Activated naive CD8-positive, alpha-beta T cell (primary cell): Measurements from ENCODE around the gene MAX.
"Not testable (repeated sequence)": the region's sequence is repeated elsewhere in the genome, so short reads cannot be mapped to it uniquely, and the experiment has no call there.

ENCODE experiments used
- H3K27ac Mint-ChIP-seq: one replicate; pipeline ENCODE4 v1.8.0; 2021; ENCODE audit warnings: mixed read lengths
- H3K27me3 Mint-ChIP-seq: one replicate; pipeline ENCODE4 v1.8.0; 2021; ENCODE audit warnings: mixed read lengths
- H3K36me3 Mint-ChIP-seq: one replicate; pipeline ENCODE4 v1.8.0; 2021; ENCODE audit warnings: mixed read lengths
- H3K4me1 Mint-ChIP-seq: one replicate; pipeline ENCODE4 v1.8.0; 2021; ENCODE audit warnings: low read depth, mixed read lengths
- H3K4me3 Mint-ChIP-seq: one replicate; pipeline ENCODE4 v1.8.0; 2021; ENCODE audit warnings: mild to moderate bottlenecking, mixed read lengths
- H3K9me3 Mint-ChIP-seq: one replicate; pipeline ENCODE4 v1.8.0; 2021; ENCODE audit warnings: low read depth, mixed read lengths

The MAX gene

DNA sequence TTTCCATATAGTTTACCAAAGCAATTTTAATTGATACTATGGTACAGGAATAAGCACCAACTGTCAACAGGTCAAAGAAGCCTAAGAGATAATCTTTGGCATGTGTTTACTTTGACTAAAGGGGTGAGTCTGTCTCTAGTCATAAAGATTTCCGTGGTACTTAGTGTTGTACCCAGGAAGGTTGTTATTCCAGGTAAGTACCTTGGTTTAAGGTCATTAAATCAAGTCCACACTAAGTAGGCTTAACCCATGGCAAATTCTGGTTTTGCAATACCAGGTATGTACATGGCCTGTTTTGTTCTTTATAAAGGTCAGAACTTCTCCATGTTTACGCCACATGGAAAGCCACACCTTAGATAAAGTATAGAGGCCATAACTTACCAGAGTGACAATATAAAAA lies 10.0 kb downstream of the MAX start:
- Mint-ChIP-seq H3K4me1 (peaks cover 71% of the 10 kb centered on the region), H3K27me3 (no peaks in the 10 kb centered on the region), H3K36me3 (peaks cover 22% of the 10 kb centered on the region), H3K9me3 (peaks cover 3% of the 10 kb centered on the region), H3K27ac (no peak overlapping the region), H3K4me3 (no peak overlapping the region)

GRCh38 chr14:65087835-65088234 lies 14.5 kb downstream of the MAX start:
- Mint-ChIP-seq H3K36me3 (peaks cover 42% of the 10 kb centered on the region), H3K4me1 (peaks cover 60% of the 10 kb centered on the region), H3K27ac (peak overlapping the region; percentile 23)
- not testable (repeated sequence) for H3K27me3 Mint-ChIP-seq, H3K4me3 Mint-ChIP-seq, H3K9me3 Mint-ChIP-seq

DNA sequence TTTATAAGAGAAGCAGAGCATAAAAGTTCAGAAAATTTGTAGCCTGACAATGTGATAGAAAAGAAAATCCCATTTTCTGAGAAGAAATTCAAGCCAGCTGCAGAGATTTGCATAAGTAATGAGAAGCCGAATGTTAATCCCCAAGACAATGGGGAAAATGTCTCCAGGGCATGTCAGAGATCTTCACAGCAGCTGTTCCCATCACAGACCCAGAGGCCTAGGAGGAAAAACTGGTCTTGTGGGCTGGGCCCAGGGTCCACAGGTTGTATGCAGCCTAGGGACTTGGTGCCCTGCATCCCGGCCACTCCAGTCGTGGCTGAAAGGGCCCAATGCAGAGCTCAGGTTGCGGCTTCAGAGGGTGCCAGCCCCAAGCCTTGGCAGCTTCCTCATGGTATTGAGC lies 15.6 kb downstream of the MAX start:
- peaks cover 66% of the 10 kb centered on the region for H3K4me1 Mint-ChIP-seq
- not testable (repeated sequence) for H3K4me3 Mint-ChIP-seq, H3K27ac Mint-ChIP-seq

DNA sequence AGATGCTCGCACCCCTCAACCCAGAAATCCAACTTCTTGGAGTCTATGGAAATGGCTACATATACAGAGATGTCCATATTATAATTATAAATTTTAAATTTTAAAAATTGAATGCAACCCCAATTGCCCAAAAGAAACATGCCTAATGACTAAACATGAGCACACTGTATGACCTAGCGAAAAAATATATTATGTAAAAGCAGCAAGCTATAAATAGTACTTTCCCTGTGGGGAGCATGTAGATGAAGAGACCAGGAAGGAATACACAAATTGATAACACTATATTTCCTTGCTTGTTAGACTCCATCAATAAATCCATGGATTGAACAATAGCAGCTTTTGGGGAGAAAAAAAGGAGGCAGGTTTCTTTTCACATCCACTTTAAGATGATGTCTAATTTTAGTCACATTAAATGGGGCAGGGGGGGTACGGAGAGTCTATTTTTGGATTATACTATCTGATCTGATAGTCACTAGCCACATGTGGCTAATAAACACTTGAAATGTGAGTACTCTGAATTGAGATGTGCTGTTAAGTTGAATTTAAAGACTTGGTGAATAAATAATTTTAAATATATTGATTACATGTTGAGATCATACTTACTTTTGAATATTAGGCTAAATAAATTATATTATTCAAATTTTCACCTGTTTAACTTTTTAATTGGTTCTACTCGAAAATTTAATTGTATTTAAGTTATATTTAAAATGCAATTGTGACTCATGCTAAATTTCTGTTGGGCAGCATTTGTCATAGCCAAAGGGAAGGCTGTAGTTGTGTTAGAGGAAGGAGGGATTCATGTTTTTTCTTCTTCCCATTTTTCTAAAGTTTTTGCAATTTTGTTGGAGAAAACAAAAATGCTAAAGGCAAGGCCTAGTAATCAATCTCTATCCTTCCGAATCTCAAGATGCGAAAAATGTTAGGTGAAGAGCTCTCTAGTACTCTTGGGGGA lies 17.5 kb downstream of the MAX start:
- Mint-ChIP-seq H3K27me3 (no peaks in the 10 kb centered on the region), H3K36me3 (peaks cover 53% of the 10 kb centered on the region), H3K4me3 (no peak overlapping the region), H3K4me1 (peaks cover 72% of the 10 kb centered on the region), H3K27ac (peak overlapping the region; percentile 70), H3K9me3 (peaks cover 3% of the 10 kb centered on the region)

More for the DNA sequence above, 15.6 kb downstream of the MAX start:
- H3K36me3 Mint-ChIP-seq, result peaks cover 47% of the 10 kb centered on the region
- H3K9me3 Mint-ChIP-seq, H3K27me3 Mint-ChIP-seq: not testable (repeated sequence)

DNA sequence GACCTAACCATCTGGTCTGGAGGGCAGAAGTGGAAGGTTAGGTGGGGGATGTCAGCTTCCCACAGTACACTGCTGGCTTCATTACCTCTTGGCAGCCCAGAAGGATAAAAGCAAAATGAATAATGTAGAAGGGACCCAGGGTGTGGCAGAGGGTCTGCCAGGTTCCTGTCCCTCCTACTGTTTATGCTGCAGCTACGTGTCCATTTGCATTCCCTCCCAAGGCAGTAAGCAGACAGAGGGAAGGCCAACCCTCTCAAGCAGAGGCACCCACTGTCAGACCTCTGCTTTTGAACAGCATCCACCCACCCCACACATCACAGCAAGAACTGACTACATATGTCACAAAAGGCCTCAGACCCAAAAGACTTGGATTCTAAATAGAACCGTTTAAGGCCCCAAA lies 19.4 kb downstream of the MAX start:
- Mint-ChIP-seq H3K9me3 (peaks cover 2% of the 10 kb centered on the region), H3K27me3 (no peaks in the 10 kb centered on the region), H3K36me3 (peaks cover 46% of the 10 kb centered on the region), H3K27ac (peak overlapping the region; percentile 78), H3K4me1 (peaks cover 71% of the 10 kb centered on the region), H3K4me3 (no peak overlapping the region)

DNA sequence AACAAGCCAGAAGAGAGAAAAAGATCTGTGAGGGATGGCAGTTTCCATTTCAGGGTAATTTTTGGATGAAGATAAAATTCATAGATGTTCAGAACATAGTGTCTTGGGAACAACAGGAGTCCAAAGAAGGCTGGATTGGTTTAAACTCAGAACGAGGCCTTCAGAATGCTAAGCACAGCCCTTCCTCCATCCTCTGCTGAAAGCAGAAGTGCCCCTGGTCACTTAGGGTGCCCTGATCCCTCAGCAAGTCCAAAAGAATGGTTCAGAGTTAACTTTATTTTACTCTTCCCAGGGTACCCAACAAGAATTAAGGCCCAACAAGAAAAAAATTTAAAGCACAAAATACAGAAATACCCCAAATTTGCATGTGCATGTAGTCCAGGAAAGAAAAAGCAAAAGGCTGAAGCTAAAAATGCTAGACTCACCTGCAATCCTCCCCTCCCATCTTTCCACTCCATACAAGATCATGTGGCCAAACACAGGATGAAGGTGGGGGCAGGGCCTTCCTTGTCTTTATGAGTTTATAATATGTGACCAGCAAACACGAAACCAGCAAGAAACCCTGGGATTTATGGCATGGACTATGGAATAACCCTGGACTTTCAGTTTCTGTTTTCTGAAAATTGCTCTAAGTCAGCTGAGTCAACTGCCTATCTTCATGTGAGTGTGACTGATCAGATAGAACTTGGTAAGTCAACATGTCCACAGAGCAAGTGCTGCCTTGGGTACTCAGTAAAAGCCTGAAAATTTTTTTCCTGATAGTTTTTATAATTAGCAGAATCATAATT lies 21.2 kb downstream of the MAX start:
- Mint-ChIP-seq H3K4me1 (peaks cover 65% of the 10 kb centered on the region), H3K27ac (peak overlapping the region; percentile 78), H3K4me3 (no peak overlapping the region), H3K9me3 (no peaks in the 10 kb centered on the region), H3K36me3 (peaks cover 30% of the 10 kb centered on the region), H3K27me3 (no peaks in the 10 kb centered on the region)

GRCh38 chr14:65079768-65080167 lies 22.5 kb downstream of the MAX start:
- H3K9me3 Mint-ChIP-seq, result no peaks in the 10 kb centered on the region
- H3K4me3 Mint-ChIP-seq, result peak overlapping the region; percentile 11
- peaks cover 66% of the 10 kb centered on the region for H3K4me1 Mint-ChIP-seq
- H3K36me3 Mint-ChIP-seq, result peaks cover 23% of the 10 kb centered on the region
- H3K27me3 Mint-ChIP-seq, result no peaks in the 10 kb centered on the region
- H3K27ac Mint-ChIP-seq, result peak overlapping the region; percentile 72

DNA sequence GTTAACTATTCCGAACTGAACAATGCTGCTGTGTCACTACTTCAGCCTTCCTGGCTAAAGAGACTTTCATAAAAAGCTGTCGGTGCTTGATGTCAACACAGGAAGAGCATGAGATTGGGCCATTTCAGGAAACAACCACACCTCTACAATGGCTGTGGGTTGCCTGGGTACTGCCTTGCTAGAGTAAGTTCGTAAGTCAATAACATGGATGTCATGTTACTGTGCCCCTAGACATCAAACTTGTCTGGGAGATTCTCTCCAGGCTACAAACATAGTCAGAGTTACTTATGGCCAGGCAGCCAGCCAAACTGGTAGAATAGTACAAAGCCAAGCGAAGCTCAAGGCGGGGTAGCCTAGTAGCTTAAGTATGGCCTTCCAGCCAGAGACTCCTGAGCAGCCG lies 23.1 kb downstream of the MAX start:
- Mint-ChIP-seq H3K4me3 (no peak overlapping the region), H3K4me1 (peaks cover 65% of the 10 kb centered on the region), H3K27me3 (no peaks in the 10 kb centered on the region), H3K27ac (peak overlapping the region; percentile 72), H3K36me3 (peaks cover 23% of the 10 kb centered on the region), H3K9me3 (no peaks in the 10 kb centered on the region)

- Mint-ChIP-seq H3K4me1 (peaks cover 52% of the 10 kb centered on the region), H3K9me3 (no peaks in the 10 kb centered on the region), H3K27me3 (no peaks in the 10 kb centered on the region), H3K27ac (no peak overlapping the region), H3K4me3 (no peak overlapping the region), H3K36me3 (peaks cover 22% of the 10 kb centered on the region)
Observed at GRCh38 chr14:65077318-65077717, 25.0 kb downstream of the MAX start.

- Mint-ChIP-seq H3K27me3 (no peaks in the 10 kb centered on the region), H3K36me3 (peaks cover 17% of the 10 kb centered on the region), H3K9me3 (no peaks in the 10 kb centered on the region), H3K27ac (peak overlapping the region; percentile 29), H3K4me1 (peaks cover 36% of the 10 kb centered on the region), H3K4me3 (no peak overlapping the region)
Observed at GRCh38 chr14:65075628-65076325, 26.5 kb downstream of the MAX start.

GRCh38 chr14:65074449-65075150 lies 27.7 kb downstream of the MAX start:
- peaks cover 24% of the 10 kb centered on the region for H3K4me1 Mint-ChIP-seq
- H3K36me3 Mint-ChIP-seq, result peaks cover 9% of the 10 kb centered on the region
- peak overlapping the region; percentile 36 for H3K27ac Mint-ChIP-seq
- H3K4me3 Mint-ChIP-seq, result no peak overlapping the region
- no peaks in the 10 kb centered on the region for H3K27me3 Mint-ChIP-seq
- no peaks in the 10 kb centered on the region for H3K9me3 Mint-ChIP-seq

- Mint-ChIP-seq H3K9me3 (no peaks in the 10 kb centered on the region), H3K27ac (peak overlapping the region; percentile 68), H3K36me3 (peaks cover 7% of the 10 kb centered on the region), H3K4me3 (no peak overlapping the region), H3K27me3 (no peaks in the 10 kb centered on the region), H3K4me1 (peaks cover 17% of the 10 kb centered on the region)
Observed at GRCh38 chr14:65073605-65074201, 28.6 kb downstream of the MAX start.

DNA sequence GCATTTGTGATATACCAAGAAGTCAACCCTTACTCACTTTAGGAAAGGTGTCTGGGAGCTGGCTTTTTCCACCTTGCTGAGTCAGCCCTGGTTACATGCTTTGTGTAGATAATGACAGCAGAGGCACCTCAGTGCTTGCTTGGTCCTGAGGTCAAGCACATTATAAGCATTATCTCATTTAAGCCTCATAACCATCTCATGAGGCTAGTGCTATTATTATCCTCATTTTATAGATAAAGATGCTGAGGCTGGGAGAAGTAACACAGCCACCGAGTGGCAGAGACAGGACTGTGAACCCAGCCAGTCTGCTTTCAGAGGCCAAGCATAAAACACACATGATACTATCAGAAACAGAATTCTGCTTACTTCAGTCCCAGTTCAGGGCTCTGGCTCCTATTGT lies 29.4 kb downstream of the MAX start:
- peak overlapping the region; percentile 68 for H3K27ac Mint-ChIP-seq
- no peaks in the 10 kb centered on the region for H3K27me3 Mint-ChIP-seq
- H3K4me1 Mint-ChIP-seq, result peaks cover 17% of the 10 kb centered on the region
- no peak overlapping the region for H3K4me3 Mint-ChIP-seq
- peaks cover 8% of the 10 kb centered on the region for H3K36me3 Mint-ChIP-seq
- H3K9me3 Mint-ChIP-seq, result no peaks in the 10 kb centered on the region

- no peak overlapping the region for H3K4me3 Mint-ChIP-seq
- peaks cover 7% of the 10 kb centered on the region for H3K36me3 Mint-ChIP-seq
- peaks cover 17% of the 10 kb centered on the region for H3K4me1 Mint-ChIP-seq
- H3K27ac Mint-ChIP-seq, result peak overlapping the region; percentile 46
- no peaks in the 10 kb centered on the region for H3K27me3 Mint-ChIP-seq
- no peaks in the 10 kb centered on the region for H3K9me3 Mint-ChIP-seq
Observed at GRCh38 chr14:65072256-65072655, 30.1 kb downstream of the MAX start.
